Progenitor cell of endocrine pancreas (in vitro differentiated cells): ENCODE results near the gene HOXB1. TPM values are rescaled to one million over a fixed set of nuclear protein-coding genes. Genes with fewer than 3 reads are reported as not detected.

Source experiments
- DNase-seq: peaks from one replicate; pipeline ENCODE4 v3.0.0; 2021; ENCODE audit warnings: low spot score; ENCODE audit not compliant: unreplicated experiment
- H3K27ac Mint-ChIP-seq: 2 replicates; pipeline ENCODE4 v1.8.0; 2021; ENCODE audit warnings: mild to moderate bottlenecking, moderate library complexity, mixed read lengths
- H3K27me3 Mint-ChIP-seq: 2 replicates; pipeline ENCODE4 v1.8.0; 2021; ENCODE audit warnings: mixed read lengths
- H3K36me3 Mint-ChIP-seq: 2 replicates; pipeline ENCODE4 v1.8.0; 2022; ENCODE audit warnings: mixed read lengths; ENCODE audit not compliant: insufficient read depth
- H3K4me1 Mint-ChIP-seq: 2 replicates; pipeline ENCODE4 v1.8.0; 2021; ENCODE audit warnings: low read depth, mixed read lengths
- H3K4me3 Mint-ChIP-seq: 2 replicates; pipeline ENCODE4 v1.8.0; 2021; ENCODE audit warnings: low read depth, mild to moderate bottlenecking, moderate library complexity, mixed read lengths
- H3K9me3 Mint-ChIP-seq: 2 replicates; pipeline ENCODE4 v1.8.0; 2021; ENCODE audit warnings: low read depth, mixed read lengths
- total RNA-seq: library from RNA; stranded (reverse); gene quantifications from 2 replicates; pipeline ENCODE4 v1.2.1, GENCODE V29; 2021
- TF ChIP-seq, protein P1 (sequence below): fragments of 200-600 bp; sonication (generic); IDR thresholded peaks from one replicate; pipeline ENCODE4 v1.5.0; 2021; ENCODE audit warnings: antibody characterized with exemption, mild to moderate bottlenecking; ENCODE audit not compliant: unreplicated experiment

HOXB1 gene
- total RNA-seq, 1 donor from 2014 or later = 0.96 TPM

DNA sequence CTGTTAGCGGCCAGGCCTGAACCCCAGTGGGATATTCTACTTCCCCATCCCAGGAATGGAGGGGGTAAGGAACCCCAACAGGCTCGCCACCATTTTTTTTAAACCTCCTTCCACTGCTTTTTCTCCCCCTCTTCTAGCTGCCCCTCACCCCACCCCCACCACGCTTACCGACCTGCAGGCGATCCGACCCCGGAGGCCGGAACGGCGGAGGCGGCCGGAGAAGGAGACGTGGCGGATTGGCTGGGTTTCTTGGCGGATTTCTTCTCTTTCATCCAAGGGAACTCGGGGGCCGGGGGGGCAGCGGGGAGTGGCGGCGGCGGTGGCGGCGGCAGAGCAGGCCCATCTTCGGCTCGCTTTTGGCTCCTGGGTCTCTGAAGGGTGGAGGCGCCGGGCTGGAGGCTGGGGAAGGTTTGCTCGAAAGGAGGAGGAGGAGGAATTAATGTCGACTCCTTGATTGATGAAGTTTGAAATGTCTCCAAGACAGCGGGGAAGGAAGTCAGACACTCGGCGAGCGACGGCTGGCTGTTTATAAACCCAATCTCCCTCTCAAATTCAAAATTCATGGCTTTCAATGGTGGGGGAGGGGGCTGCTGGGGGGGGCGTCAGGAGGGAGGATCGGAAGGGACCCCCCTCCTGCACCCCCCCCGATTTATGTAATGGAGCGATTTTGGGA, 13.7 kb upstream of the HOXB1 start:
- H3K4me3 Mint-ChIP-seq = peak overlapping the region; percentile 81
- H3K27me3 Mint-ChIP-seq = peaks cover 86% of the 10 kb centered on the region
- H3K36me3 Mint-ChIP-seq = peaks cover 6% of the 10 kb centered on the region
- H3K27ac Mint-ChIP-seq = peak overlapping the region; percentile 97
- TF ChIP-seq, protein P1, sequence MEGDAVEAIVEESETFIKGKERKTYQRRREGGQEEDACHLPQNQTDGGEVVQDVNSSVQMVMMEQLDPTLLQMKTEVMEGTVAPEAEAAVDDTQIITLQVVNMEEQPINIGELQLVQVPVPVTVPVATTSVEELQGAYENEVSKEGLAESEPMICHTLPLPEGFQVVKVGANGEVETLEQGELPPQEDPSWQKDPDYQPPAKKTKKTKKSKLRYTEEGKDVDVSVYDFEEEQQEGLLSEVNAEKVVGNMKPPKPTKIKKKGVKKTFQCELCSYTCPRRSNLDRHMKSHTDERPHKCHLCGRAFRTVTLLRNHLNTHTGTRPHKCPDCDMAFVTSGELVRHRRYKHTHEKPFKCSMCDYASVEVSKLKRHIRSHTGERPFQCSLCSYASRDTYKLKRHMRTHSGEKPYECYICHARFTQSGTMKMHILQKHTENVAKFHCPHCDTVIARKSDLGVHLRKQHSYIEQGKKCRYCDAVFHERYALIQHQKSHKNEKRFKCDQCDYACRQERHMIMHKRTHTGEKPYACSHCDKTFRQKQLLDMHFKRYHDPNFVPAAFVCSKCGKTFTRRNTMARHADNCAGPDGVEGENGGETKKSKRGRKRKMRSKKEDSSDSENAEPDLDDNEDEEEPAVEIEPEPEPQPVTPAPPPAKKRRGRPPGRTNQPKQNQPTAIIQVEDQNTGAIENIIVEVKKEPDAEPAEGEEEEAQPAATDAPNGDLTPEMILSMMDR = no peak
- H3K4me1 Mint-ChIP-seq = peaks cover 38% of the 10 kb centered on the region
- H3K9me3 Mint-ChIP-seq = no peaks in the 10 kb centered on the region
- no peak for DNase-seq

GRCh38 chr17:48543854-48544348, 13.1 kb upstream of the HOXB1 start:
- no peak for DNase-seq
- Mint-ChIP-seq H3K36me3 (peaks cover 4% of the 10 kb centered on the region), H3K9me3 (no peaks in the 10 kb centered on the region), H3K27me3 (peaks cover 86% of the 10 kb centered on the region), H3K4me3 (peak overlapping the region; percentile 81), H3K27ac (peak overlapping the region; percentile 97), H3K4me1 (peaks cover 38% of the 10 kb centered on the region)
- TF ChIP-seq, protein P1 = no peak

DNA sequence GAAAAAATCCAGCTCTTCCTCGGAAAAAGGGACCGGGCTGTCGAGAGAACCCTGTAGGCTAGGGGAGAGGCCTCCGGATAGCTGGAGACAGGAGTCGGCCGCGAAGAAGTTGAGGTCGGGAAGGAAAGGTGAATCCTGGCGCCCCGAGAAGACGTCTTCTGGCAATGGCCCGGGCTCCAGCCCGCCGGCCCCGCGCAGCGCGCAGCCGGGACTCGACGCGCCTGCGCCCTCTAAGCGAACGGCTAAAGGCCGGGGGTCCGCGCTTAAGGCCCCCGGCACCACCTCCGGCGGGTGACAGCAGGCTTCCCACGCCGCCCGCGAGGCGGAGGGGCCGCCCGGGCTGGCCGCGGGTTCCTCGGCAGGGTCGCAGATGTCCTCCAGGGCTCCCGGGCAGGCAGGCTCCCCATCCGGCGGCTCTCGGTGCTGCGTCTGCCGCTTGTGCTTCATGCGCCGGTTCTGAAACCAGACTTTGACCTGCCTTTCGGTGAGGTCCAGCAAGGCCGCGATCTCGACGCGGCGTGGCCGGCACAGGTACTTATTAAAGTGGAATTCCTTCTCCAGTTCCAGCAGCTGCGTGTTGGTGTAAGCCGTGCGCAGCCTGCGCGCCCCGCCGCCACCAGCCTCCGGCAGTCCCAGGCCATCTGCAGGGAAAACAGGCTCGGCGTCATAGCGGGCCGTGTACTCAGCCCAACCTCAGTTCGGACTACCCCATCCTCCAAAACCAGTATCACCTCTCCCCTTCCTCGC, 12.5 kb upstream of the HOXB1 start:
- Mint-ChIP-seq H3K27ac (peak overlapping the region; percentile 97), H3K27me3 (peaks cover 82% of the 10 kb centered on the region)
- DNase-seq = peak; percentile 39

GRCh38 chr17:48542698-48543106, 11.9 kb upstream of the HOXB1 start:
- no peak for DNase-seq
- H3K4me3 Mint-ChIP-seq = peak overlapping the region; percentile 85
- H3K27ac Mint-ChIP-seq = peak overlapping the region; percentile 96
- H3K9me3 Mint-ChIP-seq = no peaks in the 10 kb centered on the region
- H3K27me3 Mint-ChIP-seq = peaks cover 76% of the 10 kb centered on the region
- peaks cover 4% of the 10 kb centered on the region for H3K36me3 Mint-ChIP-seq
- H3K4me1 Mint-ChIP-seq = peaks cover 36% of the 10 kb centered on the region
- TF ChIP-seq, protein P1 = no peak

More for the DNA sequence above, 12.5 kb upstream of the HOXB1 start:
- TF ChIP-seq, protein P1 = peak; percentile 43
- Mint-ChIP-seq H3K9me3 (no peaks in the 10 kb centered on the region), H3K4me3 (peak overlapping the region; percentile 85), H3K36me3 (peaks cover 4% of the 10 kb centered on the region), H3K4me1 (peaks cover 37% of the 10 kb centered on the region)

DNA sequence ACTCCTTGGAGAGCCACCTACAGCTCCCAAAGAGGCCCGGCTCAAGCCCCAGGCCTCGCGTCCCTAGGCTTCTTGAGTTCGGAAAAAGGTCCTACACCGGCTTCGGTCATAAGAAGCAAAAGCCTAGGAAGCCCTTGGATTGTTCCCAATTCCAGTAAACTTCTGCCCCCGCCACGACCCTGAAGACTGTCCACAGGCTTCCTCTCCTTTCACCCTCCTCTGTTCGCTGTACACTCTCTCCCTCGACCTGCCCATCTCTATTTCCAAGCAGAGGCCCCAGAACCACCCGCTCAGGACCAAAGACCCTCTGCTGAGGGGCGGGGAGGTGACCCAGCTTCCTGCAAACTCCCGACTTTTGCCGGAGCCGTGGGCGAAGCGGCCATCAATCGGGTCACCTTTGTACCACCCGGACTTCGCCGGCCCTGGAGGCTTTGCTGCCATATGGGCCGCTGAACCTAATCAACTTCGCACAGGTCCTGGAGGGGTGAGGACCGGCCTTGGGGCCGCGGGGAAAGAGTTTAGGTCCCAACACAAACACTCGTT, 11.4 kb upstream of the HOXB1 start:
- H3K36me3 Mint-ChIP-seq = peaks cover 4% of the 10 kb centered on the region
- TF ChIP-seq, protein P1 = no peak
- peaks cover 76% of the 10 kb centered on the region for H3K27me3 Mint-ChIP-seq
- peaks cover 32% of the 10 kb centered on the region for H3K4me1 Mint-ChIP-seq
- peak overlapping the region; percentile 95 for H3K27ac Mint-ChIP-seq
- no peak for DNase-seq
- H3K9me3 Mint-ChIP-seq = no peaks in the 10 kb centered on the region
- H3K4me3 Mint-ChIP-seq = peak overlapping the region; percentile 81
